ENCODE results near the gene DACH1. TPM values are rescaled to one million over a fixed set of nuclear protein-coding genes. Genes with fewer than 3 reads are reported as not detected.
"Not testable (repeated sequence)": the region's sequence is repeated elsewhere in the genome, so short reads cannot be mapped to it uniquely, and the experiment has no call there.

The DACH1 gene
- polyA plus RNA-seq, 3 donors = 0.03 to 0.69 (median 0.26) TPM

DNA sequence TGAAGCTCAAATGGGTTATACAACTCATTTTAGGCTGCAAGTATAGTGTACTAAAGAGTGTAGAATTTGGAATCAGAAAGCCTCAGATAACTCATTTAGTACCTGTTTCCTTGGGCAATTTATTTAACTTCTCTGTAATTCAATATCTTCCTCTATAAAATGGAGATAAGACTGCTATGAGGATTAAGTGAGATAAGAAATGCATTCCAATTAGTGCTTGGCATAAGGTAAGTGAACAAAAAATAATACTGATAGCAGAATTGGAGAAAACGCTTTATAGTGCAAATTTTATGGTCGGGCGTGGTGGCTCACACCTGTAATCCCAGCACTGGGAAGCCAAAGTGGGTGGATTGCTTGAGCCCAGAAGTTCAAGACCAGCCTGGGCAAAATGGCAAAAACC is 25.0 kb downstream of the DACH1 start:
- H3K4me1 Mint-ChIP-seq = peaks cover 11% of the 10 kb centered on the region

DNA sequence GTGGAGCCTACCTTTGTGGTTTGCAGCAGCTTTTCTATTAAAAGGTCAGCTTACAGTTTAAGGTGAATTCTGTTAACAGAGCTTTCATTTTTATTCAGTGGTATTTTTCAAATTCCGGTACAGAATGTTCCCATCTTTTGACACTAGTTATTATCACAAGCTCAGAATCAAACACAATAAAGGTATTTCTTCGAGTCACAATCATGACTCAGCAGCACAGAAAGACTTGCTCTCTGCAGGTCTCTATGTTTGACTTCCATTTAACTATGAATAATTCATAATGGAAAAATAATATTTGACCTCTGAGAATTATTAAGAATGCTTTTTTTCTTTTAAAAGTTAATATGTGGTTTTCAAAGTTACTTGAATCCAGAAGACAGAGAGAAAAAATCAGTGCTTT is 28.2 kb downstream of the DACH1 start:
- Histone ChIP-seq H3K4me3 (replicated peaks in 1 of 3; ENCODE audit: low read depth in 2 of 3, low read length in 3 of 3) (no peak overlapping the region), H3K27me3 (ENCODE audit: control insufficient read depth in 2 of 2, insufficient read depth in 2 of 2, low read length in 2 of 2) (no peaks in the 10 kb centered on the region), H3K4me2 (replicated peaks; ENCODE audit: extremely low read depth, low read length, poor library complexity, severe bottlenecking) (no peak overlapping the region), H3K4me1 (ENCODE audit: control insufficient read depth in 1 of 2, insufficient read depth in 2 of 2, low read length in 2 of 2) (no peaks in the 10 kb centered on the region), H2AFZ (ENCODE audit: insufficient read depth, low read depth, low read length, poor library complexity, severe bottlenecking) (no peak overlapping the region), H3K36me3 (replicated peaks in 1 of 2; ENCODE audit: control insufficient read depth in 1 of 2, insufficient read depth in 2 of 2, low read length in 2 of 2) (no peaks in the 10 kb centered on the region), H3K27ac (ENCODE audit: low read depth in 1 of 2, low read length in 2 of 2) (no peak overlapping the region), H4K20me1 (ENCODE audit: insufficient read depth, low read length) (no peaks in the 10 kb centered on the region), H3K79me2 (ENCODE audit: insufficient read depth, low read length) (peaks cover 34% of the 10 kb centered on the region), H3K9ac (ENCODE audit: insufficient read depth, low read length, poor library complexity, severe bottlenecking) (no peak overlapping the region), H3K9me3 (replicated peaks in 1 of 2; ENCODE audit: control insufficient read depth in 1 of 2, insufficient read depth in 1 of 2, low read length in 2 of 2) (no peaks in the 10 kb centered on the region)
- TF ChIP-seq, protein P1, sequence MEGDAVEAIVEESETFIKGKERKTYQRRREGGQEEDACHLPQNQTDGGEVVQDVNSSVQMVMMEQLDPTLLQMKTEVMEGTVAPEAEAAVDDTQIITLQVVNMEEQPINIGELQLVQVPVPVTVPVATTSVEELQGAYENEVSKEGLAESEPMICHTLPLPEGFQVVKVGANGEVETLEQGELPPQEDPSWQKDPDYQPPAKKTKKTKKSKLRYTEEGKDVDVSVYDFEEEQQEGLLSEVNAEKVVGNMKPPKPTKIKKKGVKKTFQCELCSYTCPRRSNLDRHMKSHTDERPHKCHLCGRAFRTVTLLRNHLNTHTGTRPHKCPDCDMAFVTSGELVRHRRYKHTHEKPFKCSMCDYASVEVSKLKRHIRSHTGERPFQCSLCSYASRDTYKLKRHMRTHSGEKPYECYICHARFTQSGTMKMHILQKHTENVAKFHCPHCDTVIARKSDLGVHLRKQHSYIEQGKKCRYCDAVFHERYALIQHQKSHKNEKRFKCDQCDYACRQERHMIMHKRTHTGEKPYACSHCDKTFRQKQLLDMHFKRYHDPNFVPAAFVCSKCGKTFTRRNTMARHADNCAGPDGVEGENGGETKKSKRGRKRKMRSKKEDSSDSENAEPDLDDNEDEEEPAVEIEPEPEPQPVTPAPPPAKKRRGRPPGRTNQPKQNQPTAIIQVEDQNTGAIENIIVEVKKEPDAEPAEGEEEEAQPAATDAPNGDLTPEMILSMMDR (IDR thresholded peaks at IDR 0.05) = no peak
- H3K36me3 Mint-ChIP-seq = no peaks in the 10 kb centered on the region
- no peak overlapping the region for H3K27ac Mint-ChIP-seq
- no peaks in the 10 kb centered on the region for H3K27me3 Mint-ChIP-seq (ENCODE audit: low read depth in 3 of 3)
- WGBS (ENCODE audit: insufficient coverage) = no CpG with 5 or more reads among the region's 2 CpGs
- no peak overlapping the region for H3K4me3 Mint-ChIP-seq
- peaks cover 0 to 2% (median 0%) of the 10 kb centered on the region in 7 donors for H3K9me3 Mint-ChIP-seq
- H3K4me1 Mint-ChIP-seq = peaks cover 15% of the 10 kb centered on the region
- DNase-seq = no peak
- intact Hi-C loops (cut with micrococcal nuclease) = no loop called here

More for the DNA sequence above, 25.0 kb downstream of the DACH1 start:
- H3K27ac ChIP-seq (ENCODE audit: low read depth in 1 of 2, low read length in 2 of 2) = no peak overlapping the region
- WGBS (ENCODE audit: insufficient coverage) = no CpG with 5 or more reads among the region's 3 CpGs
- H4K20me1 ChIP-seq (ENCODE audit: insufficient read depth, low read length) = no peaks in the 10 kb centered on the region
- no peak overlapping the region for H2AFZ ChIP-seq (ENCODE audit: insufficient read depth, low read depth, low read length, poor library complexity, severe bottlenecking)
- H3K36me3 ChIP-seq (replicated peaks in 1 of 2; ENCODE audit: control insufficient read depth in 1 of 2, insufficient read depth in 2 of 2, low read length in 2 of 2) = no peaks in the 10 kb centered on the region
- peaks cover 0 to 3% of the 10 kb centered on the region in 2 donors for H3K36me3 Mint-ChIP-seq
- H3K4me3 Mint-ChIP-seq = no peak overlapping the region
- TF ChIP-seq, protein P1 (IDR thresholded peaks at IDR 0.05) = no peak
- no peaks in the 10 kb centered on the region for H3K27me3 ChIP-seq (ENCODE audit: control insufficient read depth in 2 of 2, insufficient read depth in 2 of 2, low read length in 2 of 2)
- H3K9ac ChIP-seq (ENCODE audit: insufficient read depth, low read length, poor library complexity, severe bottlenecking) = no peak overlapping the region
- H3K4me3 ChIP-seq (replicated peaks in 1 of 3; ENCODE audit: low read depth in 2 of 3, low read length in 3 of 3) = no peak overlapping the region
- peaks cover 0 to 11% (median 4%) of the 10 kb centered on the region in 7 donors for H3K9me3 Mint-ChIP-seq
- peaks cover 0 to 8% of the 10 kb centered on the region in 2 donors for H3K9me3 ChIP-seq (replicated peaks in 1 of 2; ENCODE audit: control insufficient read depth in 1 of 2, insufficient read depth in 1 of 2, low read length in 2 of 2)
- intact Hi-C loops (cut with micrococcal nuclease) = no loop called here
- no peak overlapping the region for H3K4me2 ChIP-seq (replicated peaks; ENCODE audit: extremely low read depth, low read length, poor library complexity, severe bottlenecking)
- no peaks in the 10 kb centered on the region for H3K4me1 ChIP-seq (ENCODE audit: control insufficient read depth in 1 of 2, insufficient read depth in 2 of 2, low read length in 2 of 2)
- no peak overlapping the region for H3K27ac Mint-ChIP-seq
- no peak for DNase-seq
- H3K79me2 ChIP-seq (ENCODE audit: insufficient read depth, low read length) = peaks cover 25% of the 10 kb centered on the region
- H3K27me3 Mint-ChIP-seq (ENCODE audit: low read depth in 3 of 3) = no peaks in the 10 kb centered on the region

DNA sequence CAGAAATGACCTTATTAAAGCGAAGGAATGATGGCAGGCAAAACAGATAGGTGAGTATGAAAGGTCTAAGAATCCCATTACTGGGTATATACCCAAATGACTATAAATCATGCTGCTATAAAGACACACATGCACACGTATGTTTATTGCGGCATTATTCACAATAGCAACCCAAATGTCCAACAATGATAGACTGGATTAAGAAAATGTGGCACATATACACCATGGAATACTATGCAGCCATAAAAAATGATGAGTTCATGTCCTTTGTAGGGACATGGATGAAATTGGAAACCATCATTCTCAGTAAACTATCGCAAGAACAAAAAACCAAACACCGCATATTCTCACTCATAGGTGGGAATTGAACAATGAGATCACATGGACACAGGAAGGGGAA is 29.4 kb downstream of the DACH1 start:
- H2AFZ ChIP-seq (ENCODE audit: insufficient read depth, low read depth, low read length, poor library complexity, severe bottlenecking); H3K9me3 Mint-ChIP-seq; intact Hi-C loops (cut with micrococcal nuclease); H3K4me1 ChIP-seq (ENCODE audit: control insufficient read depth in 1 of 2, insufficient read depth in 2 of 2, low read length in 2 of 2); H3K36me3 ChIP-seq (replicated peaks in 1 of 2; ENCODE audit: control insufficient read depth in 1 of 2, insufficient read depth in 2 of 2, low read length in 2 of 2); DNase-seq; H3K27ac Mint-ChIP-seq; H3K27ac ChIP-seq (ENCODE audit: low read depth in 1 of 2, low read length in 2 of 2); H3K4me3 Mint-ChIP-seq; H3K36me3 Mint-ChIP-seq; H3K9me3 ChIP-seq (replicated peaks in 1 of 2; ENCODE audit: control insufficient read depth in 1 of 2, insufficient read depth in 1 of 2, low read length in 2 of 2); H3K27me3 Mint-ChIP-seq (ENCODE audit: low read depth in 3 of 3); H4K20me1 ChIP-seq (ENCODE audit: insufficient read depth, low read length); H3K4me3 ChIP-seq (replicated peaks in 1 of 3; ENCODE audit: low read depth in 2 of 3, low read length in 3 of 3); H3K27me3 ChIP-seq (ENCODE audit: control insufficient read depth in 2 of 2, insufficient read depth in 2 of 2, low read length in 2 of 2); H3K9ac ChIP-seq (ENCODE audit: insufficient read depth, low read length, poor library complexity, severe bottlenecking); H3K4me2 ChIP-seq (replicated peaks; ENCODE audit: extremely low read depth, low read length, poor library complexity, severe bottlenecking): not testable (repeated sequence)
- H3K4me1 Mint-ChIP-seq = peaks cover 13% of the 10 kb centered on the region
- no CpG with 5 or more reads among the region's 5 CpGs for WGBS (ENCODE audit: insufficient coverage)
- H3K79me2 ChIP-seq (ENCODE audit: insufficient read depth, low read length) = peaks cover 26% of the 10 kb centered on the region

Data from CD14-positive monocyte (primary cell).